ENCODE measurements around the gene ARL10.

Gene ARL10

GRCh38 chr5:176413255-176413565 is 47.9 kb downstream of the ARL10 start:
- DNase-seq, result no peak

- no peak for DNase-seq
These were observed 48.5 kb downstream of the ARL10 start for GRCh38 chr5:176413709-176414191.

- no peak for DNase-seq
These were observed 49.4 kb downstream of the ARL10 start for GRCh38 chr5:176414704-176415103.

GRCh38 chr5:176415240-176415951 is 50.1 kb downstream of the ARL10 start:
- peak; percentile 50 for DNase-seq

- DNase-seq, result peak; percentile 96
These were observed 51.0 kb downstream of the ARL10 start, which contains the start of gene CLTB for GRCh38 chr5:176415952-176416924. TSS of gene CLTB (minus strand) at chr5:176416539. CDS start at chr5:176416363, 176 bp downstream.

GRCh38 chr5:176416965-176417364 is 51.7 kb downstream of the ARL10 start:
- no peak for DNase-seq

- no peak for DNase-seq
These were observed 53.0 kb downstream of the ARL10 start for GRCh38 chr5:176418251-176418650.

GRCh38 chr5:176420086-176420485 is 54.8 kb downstream of the ARL10 start:
- DNase-seq, result no peak

GRCh38 chr5:176420972-176421544 is 55.8 kb downstream of the ARL10 start:
- DNase-seq, result no peak

GRCh38 chr5:176424181-176424580 is 58.9 kb downstream of the ARL10 start:
- DNase-seq, result no peak

- no peak for DNase-seq
These were observed 59.9 kb downstream of the ARL10 start for GRCh38 chr5:176425138-176425537.

GRCh38 chr5:176425791-176426190 is 60.5 kb downstream of the ARL10 start:
- DNase-seq, result no peak

GRCh38 chr5:176426876-176427275 is 61.6 kb downstream of the ARL10 start:
- DNase-seq, result no peak

- no peak for DNase-seq
These were observed 62.7 kb downstream of the ARL10 start for GRCh38 chr5:176427971-176428370.

- no peak for DNase-seq
These were observed 64.7 kb downstream of the ARL10 start for GRCh38 chr5:176429972-176430371.
